ENCODE data around the gene SNX5.

The SNX5 gene

GRCh38 chr20:17992847-17993513, 24.4 kb upstream of the SNX5 start:
- DNase-seq (ENCODE audit: low spot score): no peak

- no peak for DNase-seq (ENCODE audit: low spot score)
Measured at GRCh38 chr20:17992224-17992637, 23.6 kb upstream of the SNX5 start.

GRCh38 chr20:17990278-17990972, 21.8 kb upstream of the SNX5 start:
- DNase-seq (ENCODE audit: low spot score): no peak

GRCh38 chr20:17987988-17988387, 19.4 kb upstream of the SNX5 start:
- no peak for DNase-seq (ENCODE audit: low spot score)

GRCh38 chr20:17985388-17986018, 16.9 kb upstream of the SNX5 start:
- no peak for DNase-seq (ENCODE audit: low spot score)

GRCh38 chr20:17976305-17976704, 7.7 kb upstream of the SNX5 start:
- no peak for DNase-seq (ENCODE audit: low spot score)

- no peak for DNase-seq (ENCODE audit: low spot score)
Measured at GRCh38 chr20:17972121-17972520, 3.5 kb upstream of the SNX5 start.

GRCh38 chr20:17971300-17972013, 2.9 kb upstream of the SNX5 start:
- DNase-seq (ENCODE audit: low spot score): peak; percentile 27

- DNase-seq (ENCODE audit: low spot score): no peak
Measured at GRCh38 chr20:17969884-17970409, 1.4 kb upstream of the SNX5 start.

- peak; percentile 46 for DNase-seq (ENCODE audit: low spot score)
Measured at GRCh38 chr20:17969278-17969883, 787 bp upstream of the SNX5 start.

- DNase-seq (ENCODE audit: low spot score): no peak
Measured at GRCh38 chr20:17967521-17968365, 851 bp downstream of the SNX5 start.

- DNase-seq (ENCODE audit: low spot score): no peak
Measured at GRCh38 chr20:17966432-17967310, 1.9 kb downstream of the SNX5 start.

GRCh38 chr20:17965042-17965697, 3.4 kb downstream of the SNX5 start:
- no peak for DNase-seq (ENCODE audit: low spot score)

- no peak for DNase-seq (ENCODE audit: low spot score)
Measured at GRCh38 chr20:17964632-17965031, 4.0 kb downstream of the SNX5 start.

- no peak for DNase-seq (ENCODE audit: low spot score)
Measured at GRCh38 chr20:17964073-17964472, 4.5 kb downstream of the SNX5 start.

- no peak for DNase-seq (ENCODE audit: low spot score)
Measured at GRCh38 chr20:17963114-17963897, 5.3 kb downstream of the SNX5 start.

GRCh38 chr20:17961587-17961940, 7.0 kb downstream of the SNX5 start:
- DNase-seq (ENCODE audit: low spot score): no peak

- no peak for DNase-seq (ENCODE audit: low spot score)
Measured at GRCh38 chr20:17960927-17961586, 7.5 kb downstream of the SNX5 start.
